Ammon's horn (tissue), 1 donor: ENCODE results near the gene ATP4B.
"Not testable (repeated sequence)": the region's sequence is repeated elsewhere in the genome, so short reads cannot be mapped to it uniquely, and the experiment has no call there.

Experiments
- DNase-seq: peaks from one replicate; pipeline ENCODE4 v3.0.0-alpha.2; 2016; ENCODE audit warnings: low spot score

The ATP4B gene

DNA sequence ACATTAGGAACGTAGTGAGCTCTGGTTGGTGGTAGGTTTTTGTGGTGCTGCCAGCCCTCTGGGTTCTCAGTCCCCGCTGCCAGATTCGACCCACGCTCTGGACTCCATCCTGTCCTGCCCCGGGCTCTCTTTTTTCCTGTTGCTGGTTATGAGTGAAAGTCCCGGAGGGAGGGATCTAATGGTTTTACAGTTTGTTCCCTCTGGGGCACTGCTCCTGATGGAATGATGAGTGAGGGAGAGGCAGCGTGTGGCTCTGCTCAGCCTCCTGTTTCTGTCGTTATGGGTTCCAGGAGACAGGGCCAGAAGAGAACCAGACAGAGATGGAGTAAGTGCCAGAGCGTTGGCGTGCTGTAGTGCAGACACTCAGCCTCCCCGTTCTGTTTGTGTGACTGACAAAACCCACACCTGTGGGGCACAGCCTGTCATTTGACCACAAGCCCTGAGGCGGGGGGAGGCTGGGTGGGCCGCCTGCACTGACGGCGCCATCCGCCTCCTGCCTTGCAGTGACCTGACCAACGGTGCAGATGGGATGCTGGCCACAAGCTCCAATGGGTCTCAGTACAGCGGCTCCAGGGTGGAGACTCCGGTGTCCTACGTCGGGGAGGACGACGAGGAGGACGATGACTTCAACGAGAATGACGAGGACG lies 18.3 kb downstream of the ATP4B start:
- DNase-seq = peak; percentile 65

- DNase-seq = no peak
Observed at GRCh38 chr13:113638806-113639205, 19.2 kb downstream of the ATP4B start.

GRCh38 chr13:113638173-113638746 lies 19.7 kb downstream of the ATP4B start:
- no peak for DNase-seq

DNA sequence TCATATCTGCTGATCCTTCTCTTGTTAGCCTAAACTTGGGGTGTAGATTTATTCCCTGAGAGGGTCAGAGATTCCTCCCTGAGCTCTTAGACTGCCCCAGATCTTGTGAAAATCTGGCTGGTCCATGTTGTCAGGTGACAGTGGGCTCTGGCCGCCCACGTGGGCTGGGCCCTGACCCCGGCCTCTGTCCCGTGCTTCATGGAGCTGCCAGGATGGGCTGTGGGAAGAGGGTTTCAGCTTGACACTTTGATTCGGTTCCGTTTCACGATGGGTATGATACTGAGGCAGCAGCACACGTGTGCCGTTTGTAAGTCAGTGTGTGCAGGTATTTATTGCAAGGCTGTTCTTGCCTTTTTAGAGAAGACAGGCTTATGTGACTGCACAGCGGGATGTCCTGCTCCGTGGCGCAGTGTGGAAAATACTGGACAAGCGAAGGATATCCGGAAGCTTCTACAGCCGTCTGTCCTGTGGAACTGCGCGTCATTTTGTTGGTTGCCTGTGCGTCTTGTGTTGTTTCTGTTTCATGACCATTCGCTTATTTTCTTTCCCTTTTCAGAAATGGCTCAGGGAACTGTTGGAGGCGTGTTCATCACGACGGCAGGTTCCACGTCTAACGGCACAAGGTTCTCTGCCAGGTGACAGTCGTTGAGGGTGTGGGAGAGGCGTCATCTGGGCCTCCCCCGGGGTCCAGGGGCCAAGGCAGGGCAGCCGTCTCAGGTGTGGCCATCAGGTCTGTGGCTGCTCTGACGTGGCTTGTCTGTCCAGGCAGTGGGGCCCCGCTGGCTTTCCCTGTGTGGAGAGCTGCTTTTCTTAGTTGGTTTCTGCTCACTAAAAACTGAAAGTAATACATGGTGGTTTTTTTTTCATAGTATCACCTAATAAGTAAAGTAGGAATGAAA lies 20.5 kb downstream of the ATP4B start:
- no peak for DNase-seq

- DNase-seq = no peak
Observed at GRCh38 chr13:113636266-113636963, 21.6 kb downstream of the ATP4B start.

GRCh38 chr13:113635709-113636108 lies 22.3 kb downstream of the ATP4B start:
- no peak for DNase-seq

DNA sequence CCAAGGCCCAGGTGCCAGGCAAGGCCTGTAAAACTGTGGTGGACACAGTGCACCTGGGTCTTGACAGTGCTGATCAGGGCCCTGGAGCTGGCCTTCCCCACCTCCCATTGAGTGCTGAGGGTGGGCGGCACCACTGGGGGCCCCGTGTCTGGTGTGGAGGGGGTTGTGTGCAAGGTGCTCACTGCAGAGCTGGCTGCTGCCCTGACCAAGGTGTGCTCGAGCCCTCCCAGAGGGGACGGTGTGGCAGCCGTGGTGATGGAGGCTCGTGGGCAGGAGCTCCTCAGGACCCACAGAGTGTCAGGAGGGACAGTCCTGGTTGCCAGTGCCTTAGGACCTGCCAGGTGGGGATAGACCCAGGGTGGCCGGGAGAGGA lies 23.0 kb downstream of the ATP4B start:
- no peak for DNase-seq

GRCh38 chr13:113634279-113635047 lies 23.5 kb downstream of the ATP4B start:
- no peak for DNase-seq

DNA sequence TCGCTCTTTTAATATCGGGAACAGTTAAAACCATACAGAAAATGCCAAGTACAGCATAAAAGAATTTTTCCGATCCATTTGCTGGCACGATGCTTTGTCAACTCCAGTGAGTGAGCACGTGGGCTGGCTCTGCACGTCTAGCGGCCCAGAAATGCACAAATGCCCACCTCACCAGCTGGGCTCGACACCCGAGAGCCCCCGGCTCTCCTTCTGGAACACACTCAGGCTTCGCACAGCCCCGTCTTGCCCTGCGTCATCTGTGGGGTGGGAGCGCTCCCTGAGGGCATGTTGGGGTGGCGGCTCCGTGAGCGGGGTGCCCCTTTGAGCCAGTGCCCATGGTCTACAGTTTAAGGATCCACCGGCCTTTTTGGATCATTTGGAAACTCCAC lies 24.5 kb downstream of the ATP4B start:
- no peak for DNase-seq

- DNase-seq = no peak
Observed at GRCh38 chr13:113632706-113633484, 25.1 kb downstream of the ATP4B start.

DNA sequence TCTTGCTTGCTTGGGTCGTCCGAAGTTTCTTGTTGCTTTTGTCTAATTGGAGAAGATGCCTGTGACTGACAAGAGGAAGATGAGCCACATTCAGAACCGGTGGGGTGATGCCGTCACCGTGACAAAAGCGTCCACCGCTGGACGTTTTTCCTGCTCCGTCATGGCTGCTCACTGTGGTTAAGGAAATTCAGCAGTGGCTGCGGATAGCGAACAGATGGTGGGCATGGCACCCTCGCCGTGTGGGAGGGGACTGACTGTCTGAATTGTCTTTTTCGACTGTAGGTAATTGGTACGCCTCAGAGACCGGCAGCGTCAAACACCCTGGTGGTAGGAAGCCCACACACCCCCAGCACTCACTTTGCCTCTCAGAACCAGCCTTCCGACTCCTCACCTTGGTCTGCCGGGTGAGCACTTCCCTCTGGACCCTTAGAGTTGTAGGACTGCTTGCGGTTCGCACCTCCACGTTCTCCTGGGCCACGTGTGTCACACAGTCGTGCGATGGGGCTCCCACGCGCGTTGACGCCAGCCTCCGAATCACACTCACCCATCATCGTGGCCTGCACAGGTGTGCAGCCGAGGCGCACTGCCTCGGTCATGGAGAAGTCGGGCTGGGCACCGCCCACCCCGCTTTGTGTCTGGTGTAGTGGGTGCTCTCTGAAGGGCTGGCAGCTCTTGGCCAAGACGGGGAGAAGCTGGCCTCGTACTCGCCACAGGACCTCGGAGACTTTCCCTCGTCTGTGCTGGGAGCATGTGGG lies 26.5 kb downstream of the ATP4B start:
- no peak for DNase-seq

DNA sequence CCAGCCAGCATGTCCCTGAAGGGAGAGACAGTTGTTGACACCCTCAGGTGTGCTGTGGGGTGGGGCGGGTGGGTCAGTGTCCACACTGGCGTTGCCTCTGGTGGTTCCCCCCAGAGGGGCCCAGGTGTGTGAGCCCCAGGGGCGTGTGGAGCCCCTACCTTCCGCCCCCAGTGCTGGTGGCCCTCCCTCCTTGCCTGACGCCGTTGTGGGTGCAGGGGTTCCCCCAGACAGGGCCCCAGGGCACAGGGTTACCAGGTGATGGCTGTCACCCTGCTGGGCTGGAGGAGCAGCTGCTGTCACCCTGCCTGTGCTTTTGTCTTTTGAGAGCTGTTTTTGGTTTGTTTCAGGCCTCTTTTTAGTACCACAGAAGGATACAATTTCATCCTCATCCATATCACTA lies 27.2 kb downstream of the ATP4B start:
- no peak for DNase-seq

DNA sequence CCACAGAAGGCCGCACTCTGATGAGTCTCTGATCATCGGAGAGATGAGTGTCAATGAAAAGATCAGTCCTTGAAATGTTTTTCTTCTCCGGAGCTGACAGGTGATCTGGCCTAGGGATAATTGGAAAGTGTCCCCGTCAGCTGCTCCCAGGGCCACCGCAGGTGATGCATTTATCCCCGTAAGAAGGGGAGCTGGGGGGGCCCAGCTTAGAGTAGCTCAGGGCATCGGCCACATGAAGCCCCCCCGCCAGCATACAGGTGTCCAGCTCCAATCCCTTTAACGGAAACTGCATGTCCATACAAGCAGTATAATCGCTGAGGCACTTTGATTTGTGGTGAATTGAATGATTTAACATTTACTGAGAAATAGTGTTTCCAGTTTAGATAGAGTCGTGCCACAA lies 27.7 kb downstream of the ATP4B start:
- no peak for DNase-seq

GRCh38 chr13:113629866-113630265 lies 28.1 kb downstream of the ATP4B start:
- no peak for DNase-seq

DNA sequence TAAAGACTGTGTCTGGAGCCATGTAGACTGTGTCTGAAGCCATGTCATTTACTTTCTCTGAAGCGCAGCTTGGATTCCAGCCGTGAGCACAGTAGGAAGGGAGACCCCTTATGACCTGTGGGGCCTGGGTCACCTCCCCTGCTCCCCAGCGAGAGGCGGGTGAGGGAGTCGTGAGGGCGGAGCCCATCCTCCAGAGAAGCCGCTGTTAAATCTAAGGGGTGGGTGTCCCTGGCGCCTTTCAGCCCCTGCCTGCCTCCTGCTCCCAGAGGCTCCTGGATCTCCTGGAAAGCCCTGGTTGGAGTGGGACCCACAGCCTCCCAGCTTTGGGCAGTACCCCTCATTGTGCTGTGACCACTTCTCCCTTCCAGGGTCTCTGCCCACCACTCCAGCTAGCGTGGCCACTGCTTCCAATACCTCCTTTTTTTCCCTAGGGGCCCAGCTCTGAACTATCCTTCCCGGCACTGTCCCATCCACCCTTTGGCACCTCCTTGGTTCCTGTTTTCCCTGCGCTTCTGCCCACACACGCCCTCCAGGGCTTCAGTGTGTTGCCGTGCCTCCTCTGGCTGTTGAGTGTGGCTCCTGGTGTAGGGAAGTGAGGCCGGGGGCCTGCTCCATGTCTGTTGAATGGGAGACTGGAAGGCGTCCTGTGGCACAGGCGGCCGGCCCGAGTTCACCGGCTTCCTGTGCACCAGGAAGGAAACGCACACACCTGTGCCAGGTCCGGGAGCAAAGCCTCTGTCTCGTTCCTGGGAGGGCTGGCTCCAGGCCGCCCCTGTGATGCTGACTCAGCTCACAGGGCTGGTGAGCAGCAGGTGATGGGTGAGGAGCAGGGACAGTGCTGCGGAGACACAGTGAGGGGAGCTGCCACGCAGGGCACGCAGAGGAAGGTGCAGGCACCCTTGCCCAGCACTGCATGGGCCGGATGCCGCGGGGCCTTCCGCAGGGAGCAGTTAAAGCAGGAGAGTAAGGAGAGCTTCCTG lies 29.4 kb downstream of the ATP4B start:
- DNase-seq = no peak

DNA sequence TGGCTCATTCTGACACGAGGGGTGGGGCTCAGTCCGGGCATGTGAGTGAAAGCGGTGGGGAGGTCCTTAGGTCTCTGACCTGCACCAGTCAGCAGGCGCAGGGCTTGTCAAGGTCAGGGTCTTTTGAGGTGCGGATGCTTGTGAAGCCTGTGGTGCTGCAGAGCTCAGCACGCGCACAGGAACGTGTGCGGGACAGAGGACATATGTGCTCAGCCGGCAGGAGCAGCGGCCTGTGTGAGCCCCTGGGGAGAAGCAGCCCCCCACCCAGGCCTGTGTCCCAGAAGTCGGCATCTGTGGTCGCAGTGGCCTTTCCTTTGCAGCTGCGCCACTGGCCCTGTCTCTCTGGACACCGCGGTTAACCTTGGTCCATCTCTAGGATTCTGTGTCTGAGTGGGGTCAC lies 30.9 kb downstream of the ATP4B start:
- DNase-seq = no peak

DNA sequence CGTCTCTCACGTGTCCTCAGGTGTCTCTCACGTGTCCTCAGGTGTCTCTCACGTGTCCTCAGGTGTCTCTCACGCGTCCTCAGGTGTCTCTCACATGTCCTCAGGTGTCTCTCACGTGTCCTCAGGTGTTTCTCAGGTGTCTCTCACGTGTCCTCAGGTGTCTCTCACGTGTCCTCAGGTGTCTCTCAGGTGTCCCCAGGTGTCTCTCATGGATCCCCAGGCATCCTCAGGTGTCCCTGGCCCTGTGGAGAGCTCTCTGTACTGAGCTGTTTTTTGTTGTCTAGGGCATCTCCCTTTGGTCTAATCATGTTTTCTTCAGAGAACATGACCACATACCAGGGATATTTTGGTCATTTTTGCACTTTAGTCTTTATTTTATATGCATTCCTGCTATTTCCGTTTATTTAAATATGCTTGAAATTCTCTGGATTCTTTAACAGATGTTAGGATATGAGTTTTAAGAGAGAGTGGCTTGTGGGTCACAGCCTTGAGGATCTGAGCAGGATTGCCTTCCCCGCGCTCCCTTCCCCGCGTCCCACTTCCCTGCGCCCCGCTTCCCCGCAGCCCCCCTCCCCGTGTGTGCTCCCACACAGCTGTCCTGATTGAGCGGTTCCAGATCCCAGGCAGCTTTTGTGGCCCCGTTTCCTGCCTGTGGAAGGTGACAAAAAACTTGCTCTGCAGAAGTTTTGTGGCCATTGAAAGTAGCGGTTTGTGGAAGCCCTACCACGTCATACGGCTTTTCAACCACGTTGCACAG lies 31.9 kb downstream of the ATP4B start:
- no peak for DNase-seq

- not testable (repeated sequence) for DNase-seq
Observed at GRCh38 chr13:113624640-113625304, 33.2 kb downstream of the ATP4B start.
